Measurements from ENCODE around the gene EDC4. TPM values are rescaled to one million over a fixed set of nuclear protein-coding genes. Genes with fewer than 3 reads are reported as not detected.
"Not testable (repeated sequence)": the region's sequence is repeated elsewhere in the genome, so short reads cannot be mapped to it uniquely, and the experiment has no call there.

Gene EDC4
- total and polyA plus RNA-seq, 2 of the 13 experiments (the other 11 are each of a cell fraction or from before 2014, with no cell fraction given) = 51.4 to 59.1 TPM

DNA sequence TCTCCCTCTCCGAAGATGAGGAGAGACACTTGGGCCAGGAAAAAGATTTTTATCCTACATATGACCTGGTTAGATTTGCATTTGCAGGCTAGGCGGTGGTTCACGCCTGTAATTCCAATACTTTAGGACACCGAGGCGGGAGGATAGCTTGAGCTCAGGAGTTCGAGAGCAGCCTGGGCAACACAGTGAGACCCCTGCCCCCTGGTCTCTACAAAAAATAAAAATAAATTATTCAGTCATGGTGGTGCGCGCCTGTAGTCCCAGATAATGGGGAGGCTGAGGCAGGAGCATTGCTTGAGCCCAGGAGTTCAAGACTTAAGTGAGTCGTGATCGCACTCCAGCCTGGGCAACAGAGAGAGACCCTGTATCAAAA, 38.6 kb upstream of the EDC4 start (continued):
- TF ChIP-seq ZNF333 (CRISPR knock-in tag; IDR thresholded peaks at IDR 0.05; ENCODE audit: borderline replicate concordance) = no peak

DNA sequence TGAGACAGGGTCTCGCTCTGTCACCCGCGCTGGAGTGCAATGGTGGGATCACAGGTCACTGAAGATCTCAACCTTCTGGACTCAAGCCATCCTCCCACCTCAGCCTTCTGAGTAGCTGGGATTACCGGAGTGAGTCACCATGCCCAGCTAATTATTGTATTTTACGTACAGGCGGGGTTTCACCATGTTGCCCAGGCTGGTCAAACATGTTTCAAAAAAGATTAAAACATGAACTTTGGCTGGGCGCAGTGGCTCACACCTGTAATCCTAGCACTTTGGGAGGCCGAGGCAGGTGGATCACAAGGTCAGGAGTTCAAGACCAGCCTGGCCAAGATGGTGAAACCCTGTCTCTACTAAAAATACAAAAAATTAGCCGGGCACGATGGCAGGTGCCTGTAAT, 35.7 kb upstream of the EDC4 start:
- H2AFZ ChIP-seq (ENCODE audit: low read length); H4K20me1 ChIP-seq (ENCODE audit: insufficient read depth, low read length); H3K27me3 ChIP-seq (ENCODE audit: control insufficient read depth in 1 of 2, insufficient read depth in 2 of 2, low read length in 2 of 2); FAIRE-seq; in situ Hi-C loops (cut with HindIII; ENCODE audit: extremely low pct_ligation_motif_present, low pct_unique_long_range_greater_than_20kb); H3K27ac ChIP-seq (ENCODE audit: extremely low read length, insufficient read depth, low read length); H3K36me3 ChIP-seq (replicated peaks in 1 of 2; ENCODE audit: control insufficient read depth in 1 of 2, insufficient read depth in 2 of 2, low read length in 2 of 2); H3K9ac ChIP-seq (ENCODE audit: insufficient read depth, low read depth, low read length); intact Hi-C loops (cut with micrococcal nuclease; ENCODE audit: unreplicated experiment); BruUV-seq (replicated peaks); CTCF ChIA-PET (ENCODE audit: low intra/inter-chr PET ratio, low total read pairs); H3K4me3 ChIP-seq (replicated peaks in 1 of 3; ENCODE audit: insufficient read depth in 1 of 3, low read depth in 2 of 3, low read length in 3 of 3); ATAC-seq; H3K9me3 ChIP-seq (ENCODE audit: low read length); TF ChIP-seq LCORL (IDR thresholded peaks at IDR 0.05); NR2F6 (CRISPR knock-in tag; IDR thresholded peaks at IDR 0.05); CREB1 (CRISPR knock-in tag; IDR thresholded peaks at IDR 0.05): not testable (repeated sequence)
- peak overlapping the region; percentile 13; the same call in 1 of the 2 replicates for H3K4me2 ChIP-seq (ENCODE audit: low read depth, low read length)
- POLR2A ChIA-PET = interaction anchor here (1.0 kb wide), 2 partner anchors 9 to 99 kb away, joined by 3 read pairs; partner anchors contain the start of genes NUTF2 and PSMB10
- peaks cover 41% of the 10 kb centered on the region for H3K4me1 ChIP-seq (ENCODE audit: insufficient read depth, low read length)
- 11% methylated on average over 10 of the region's 10 CpGs for WGBS (ENCODE audit: low lambda C conversion rate)
- peak; percentile 58 for DNase-seq (ENCODE audit: low spot score)
- peaks cover 14% of the 10 kb centered on the region for H3K79me2 ChIP-seq (ENCODE audit: insufficient read depth, low read length)
- TF ChIP-seq TBX2 (CRISPR knock-in tag; IDR thresholded peaks at IDR 0.05; ENCODE audit: borderline replicate concordance) = 0 out of 2 replicates have a peak, but pooled peaks have one; percentile 26
- peak; percentile 35; the same call in 1 of the 2 replicates for TF ChIP-seq GATAD2A (CRISPR knock-in tag; IDR thresholded peaks at IDR 0.05)
- TF ChIP-seq HDAC2 (CRISPR knock-in tag; IDR thresholded peaks at IDR 0.05) = 0 out of 2 replicates have a peak, but pooled peaks have one; percentile 14
- 0 out of 2 replicates have a peak, but pooled peaks have one; percentile 21 for TF ChIP-seq MED1 (CRISPR knock-in tag; IDR thresholded peaks at IDR 0.05)
- 0 out of 2 replicates have a peak, but pooled peaks have one; percentile 27 for TF ChIP-seq MEF2D (CRISPR knock-in tag; IDR thresholded peaks at IDR 0.05)
- peak; percentile 42; the same call in 1 of the 2 replicates for TF ChIP-seq LCORL (CRISPR knock-in tag; IDR thresholded peaks at IDR 0.05)
- TF ChIP-seq WIZ (CRISPR knock-in tag; IDR thresholded peaks at IDR 0.05) = 0 out of 2 replicates have a peak, but pooled peaks have one; percentile 43
- peak; percentile 88 for TF ChIP-seq ZMYM3 (CRISPR knock-in tag; IDR thresholded peaks at IDR 0.05)
- peak; percentile 88 for TF ChIP-seq ZMYM2 (CRISPR knock-in tag; IDR thresholded peaks at IDR 0.05)
- TF ChIP-seq FOSL2 (CRISPR knock-in tag; IDR thresholded peaks at IDR 0.05) = peak; percentile 89
- TF ChIP-seq HNF4A (CRISPR knock-in tag; IDR thresholded peaks at IDR 0.05) = peak; percentile 65
- TF ChIP-seq ZNF572 (CRISPR knock-in tag; IDR thresholded peaks at IDR 0.05) = 0 out of 2 replicates have a peak, but pooled peaks have one; percentile 19
- TF ChIP-seq PAXIP1 (CRISPR knock-in tag; conservative IDR thresholded peaks at IDR 0.05) = peak; percentile 46
- TF ChIP-seq ZNF263 (CRISPR knock-in tag; IDR thresholded peaks at IDR 0.05) = 0 out of 2 replicates have a peak, but pooled peaks have one; percentile 27
- peak; percentile 33; the same call in 1 of the 2 replicates for TF ChIP-seq RCOR2 (CRISPR knock-in tag; IDR thresholded peaks at IDR 0.05)
- peak; percentile 9; the same call in 1 of the 2 replicates for TF ChIP-seq NR2F6 (IDR thresholded peaks at IDR 0.05)
- 0 out of 2 replicates have a peak, but pooled peaks have one; percentile 23 for TF ChIP-seq FOSL1 (CRISPR knock-in tag; IDR thresholded peaks at IDR 0.05; ENCODE audit: borderline replicate concordance)
- 0 out of 2 replicates have a peak, but pooled peaks have one; percentile 15 for TF ChIP-seq ZNF629 (CRISPR knock-in tag; conservative IDR thresholded peaks at IDR 0.05)
- TF ChIP-seq CREB1 (IDR thresholded peaks at IDR 0.05) = 0 out of 2 replicates have a peak, but pooled peaks have one; percentile 12
- TF ChIP-seq SALL1 (CRISPR knock-in tag; IDR thresholded peaks at IDR 0.05) = peak; percentile 68
- peak; percentile 67 for TF ChIP-seq PITX1 (CRISPR knock-in tag; IDR thresholded peaks at IDR 0.05)
